ENCODE results near the gene TUBB.

TUBB gene

GRCh38 chr6:30717129-30717844, 2.9 kb upstream of the TUBB start, which contains the start of gene MDC1:
TSS of gene MDC1 (minus strand) at chr6:30717281. CDS start at chr6:30715175, 2,106 bp downstream.
- in situ Hi-C loops (cut with MboI; ENCODE audit: low sequenced_read_pairs): loop anchor here (5.0 kb wide), 1 partner anchor 35 kb away; no protein-coding TSS in a partner anchor

GRCh38 chr6:30717845-30718720, 2.1 kb upstream of the TUBB start:
- in situ Hi-C loops (cut with MboI; ENCODE audit: low sequenced_read_pairs): loop anchor here (5.0 kb wide), 1 partner anchor 36 kb away; no protein-coding TSS in a partner anchor

- in situ Hi-C loops (cut with MboI; ENCODE audit: low sequenced_read_pairs): loop anchor here (5.0 kb wide), 1 partner anchor 37 kb away; no protein-coding TSS in a partner anchor
Observed at GRCh38 chr6:30719356-30719755, 796 bp upstream of the TUBB start.

- in situ Hi-C loops (cut with MboI; ENCODE audit: low sequenced_read_pairs): loop anchor here (10.0 kb wide), 1 partner anchor 176 kb away; no protein-coding TSS in a partner anchor
Observed at GRCh38 chr6:30720738-30721197, 616 bp downstream of the TUBB start.

GRCh38 chr6:30721198-30722024, 1.3 kb downstream of the TUBB start:
- in situ Hi-C loops (cut with MboI; ENCODE audit: low sequenced_read_pairs): loop anchor here (10.0 kb wide), 1 partner anchor 177 kb away; no protein-coding TSS in a partner anchor

GRCh38 chr6:30722025-30722279, 1.8 kb downstream of the TUBB start:
- in situ Hi-C loops (cut with MboI; ENCODE audit: low sequenced_read_pairs): loop anchor here (10.0 kb wide), 1 partner anchor 177 kb away; no protein-coding TSS in a partner anchor

- in situ Hi-C loops (cut with MboI; ENCODE audit: low sequenced_read_pairs): loop anchor here (10.0 kb wide), 1 partner anchor 178 kb away; no protein-coding TSS in a partner anchor
Observed at GRCh38 chr6:30722280-30723112, 2.3 kb downstream of the TUBB start.

- in situ Hi-C loops (cut with MboI; ENCODE audit: low sequenced_read_pairs): loop anchor here (10.0 kb wide), 1 partner anchor 178 kb away; no protein-coding TSS in a partner anchor
Observed at GRCh38 chr6:30723159-30723842, 3.1 kb downstream of the TUBB start.

GRCh38 chr6:30723843-30724741, 3.9 kb downstream of the TUBB start:
- in situ Hi-C loops (cut with MboI; ENCODE audit: low sequenced_read_pairs): loop anchor here (10.0 kb wide), 1 partner anchor 179 kb away; no protein-coding TSS in a partner anchor

- in situ Hi-C loops (cut with MboI; ENCODE audit: low sequenced_read_pairs): loop anchor here (10.0 kb wide), 1 partner anchor 180 kb away; no protein-coding TSS in a partner anchor
Observed at GRCh38 chr6:30724906-30725667, 4.9 kb downstream of the TUBB start.

- in situ Hi-C loops (cut with MboI; ENCODE audit: low sequenced_read_pairs): loop anchor here (10.0 kb wide), 1 partner anchor 181 kb away; no protein-coding TSS in a partner anchor
Observed at GRCh38 chr6:30725713-30726505, 5.8 kb downstream of the TUBB start.

- in situ Hi-C loops (cut with MboI; ENCODE audit: low sequenced_read_pairs): loop anchor here (10.0 kb wide), 1 partner anchor 182 kb away; no protein-coding TSS in a partner anchor
Observed at GRCh38 chr6:30726506-30727413, 6.6 kb downstream of the TUBB start.

- in situ Hi-C loops (cut with MboI; ENCODE audit: low sequenced_read_pairs): loop anchor here (10.0 kb wide), 1 partner anchor 183 kb away; no protein-coding TSS in a partner anchor
Observed at GRCh38 chr6:30727920-30728553, 7.9 kb downstream of the TUBB start.

- in situ Hi-C loops (cut with MboI; ENCODE audit: low sequenced_read_pairs): loop anchor here (10.0 kb wide), 2 partner anchors 144 to 246 kb away; partner anchors contain the start of gene HLA-E
Observed at GRCh38 chr6:30730601-30731435, 10.7 kb downstream of the TUBB start.
